NCI-H82 (cell line): ENCODE measurements around the gene GRIN3A.
"Not testable (repeated sequence)": the region's sequence is repeated elsewhere in the genome, so short reads cannot be mapped to it uniquely, and the experiment has no call there.

ENCODE experiments used
- DNase-seq: peaks from one replicate; lab custom pipeline; 2025; lab: John Stamatoyannopoulos, UW

The GRIN3A gene

GRCh38 chr9:101578378-101578777, 160.1 kb downstream of the GRIN3A start:
- no peak for DNase-seq

GRCh38 chr9:101574731-101575333, 163.6 kb downstream of the GRIN3A start:
- DNase-seq: no peak

- no peak for DNase-seq
These were observed 166.1 kb downstream of the GRIN3A start for GRCh38 chr9:101572316-101572715.

GRCh38 chr9:101571114-101571513, 167.3 kb downstream of the GRIN3A start:
- DNase-seq: no peak

GRCh38 chr9:101569741-101570501, 168.5 kb downstream of the GRIN3A start:
- DNase-seq: no peak

- no peak for DNase-seq
These were observed 170.6 kb downstream of the GRIN3A start for GRCh38 chr9:101567725-101568350.

- DNase-seq: peak; percentile 65
These were observed 171.3 kb downstream of the GRIN3A start for GRCh38 chr9:101566904-101567724.

GRCh38 chr9:101564252-101564651, 174.2 kb downstream of the GRIN3A start:
- DNase-seq: no peak

GRCh38 chr9:101562966-101563365, 175.5 kb downstream of the GRIN3A start:
- DNase-seq: no peak

- DNase-seq: no peak
These were observed 176.7 kb downstream of the GRIN3A start for GRCh38 chr9:101561740-101562139.

GRCh38 chr9:101549472-101550098, 188.9 kb downstream of the GRIN3A start:
- DNase-seq: not testable (repeated sequence)

GRCh38 chr9:101543098-101543735, 195.2 kb downstream of the GRIN3A start:
- no peak for DNase-seq

- no peak for DNase-seq
These were observed 198.4 kb downstream of the GRIN3A start for GRCh38 chr9:101540069-101540468.

GRCh38 chr9:101536938-101537337, 201.5 kb downstream of the GRIN3A start:
- DNase-seq: no peak

GRCh38 chr9:101536351-101536750, 202.1 kb downstream of the GRIN3A start:
- no peak for DNase-seq

GRCh38 chr9:101533334-101534204, 204.9 kb downstream of the GRIN3A start, which contains the start of gene RNF20:
RNF20 (plus strand) TSS chr9:101533853; CDS start chr9:101535424, 1,571 bp downstream.
- DNase-seq: peak; percentile 99

GRCh38 chr9:101530076-101530711, 208.3 kb downstream of the GRIN3A start:
- peak; percentile 83 for DNase-seq

- no peak for DNase-seq
These were observed 210.4 kb downstream of the GRIN3A start for GRCh38 chr9:101528015-101528414.

- no peak for DNase-seq
These were observed 211.4 kb downstream of the GRIN3A start for GRCh38 chr9:101527066-101527465.

- no peak for DNase-seq
These were observed 214.1 kb downstream of the GRIN3A start for GRCh38 chr9:101524371-101524770.
